Fibroblast of the aortic adventitia (primary cell): Measurements from ENCODE around the gene HMGB1. TPM values are rescaled to one million over a fixed set of nuclear protein-coding genes. Genes with fewer than 3 reads are reported as not detected.
A peak's percentile ranks its signal among the peaks of the same experiment; 100 is the strongest.
"Not testable (repeated sequence)": the region's sequence is repeated elsewhere in the genome, so short reads cannot be mapped to it uniquely, and the experiment has no call there.

Source experiments
- DNase-seq: peaks from one replicate; pipeline ENCODE4 v3.0.0-alpha.2; 2010; ENCODE audit warnings: low read depth
- H3K4me3 ChIP-seq: 2 replicates; pipeline ENCODE4 v1.5.1; 2011; ENCODE audit warnings: low read depth, mild to moderate bottlenecking, control low read depth, low read length, moderate library complexity
- CTCF ChIP-seq: IDR thresholded peaks from 2 replicates; pipeline ENCODE4 v1.5.1; 2011; ENCODE audit warnings: mild to moderate bottlenecking, low read length, control low read depth, inconsistent platforms; ENCODE audit not compliant: insufficient read depth
- total RNA-seq: library from RNA; depleted of rRNA; stranded (reverse); fragments of >200 nt; gene quantifications from 2 replicates; pipeline ENCODE4 v1.2.3, GENCODE V29; 2012; ENCODE audit warnings: low replicate concordance

HMGB1 gene
- total RNA-seq, 1 donor: 319 TPM

- H3K4me3 ChIP-seq: no peak overlapping the region
- no peak for DNase-seq
- no peak for TF ChIP-seq CTCF
Measured at GRCh38 chr13:30466841-30467252, 1.1 kb upstream of the HMGB1 start.

GRCh38 chr13:30466358-30466714 is 600 bp upstream of the HMGB1 start:
- DNase-seq: no peak

GRCh38 chr13:30465343-30465592 is 468 bp downstream of the HMGB1 start:
- TF ChIP-seq CTCF: no peak
- peak overlapping the region; percentile 68 for H3K4me3 ChIP-seq
- DNase-seq: no peak

More at GRCh38 chr13:30466358-30466714, 600 bp upstream of the HMGB1 start:
- H3K4me3 ChIP-seq: peak overlapping the region; percentile 50
- no peak for TF ChIP-seq CTCF

GRCh38 chr13:30464496-30465342 is 1.0 kb downstream of the HMGB1 start:
- peak overlapping the region; percentile 74 for H3K4me3 ChIP-seq
- TF ChIP-seq CTCF: no peak
- DNase-seq: peak; percentile 80

- peak; percentile 56 for DNase-seq
- no peak for TF ChIP-seq CTCF
- peak overlapping the region; percentile 74 for H3K4me3 ChIP-seq
Measured at GRCh38 chr13:30463787-30464495, 1.8 kb downstream of the HMGB1 start.

- not testable (repeated sequence) for H3K4me3 ChIP-seq
- peak; percentile 55 for TF ChIP-seq CTCF
- peak; percentile 76 for DNase-seq
Measured at GRCh38 chr13:30461279-30462066, 4.3 kb downstream of the HMGB1 start.
